Measurements from ENCODE around the gene TXNL4A. TPM values are rescaled to one million over a fixed set of nuclear protein-coding genes. Genes with fewer than 3 reads are reported as not detected.

The TXNL4A gene
- polyA plus RNA-seq, 1 of the 3 experiments (the other 2 are of a cell fraction), result 158 TPM

- WGBS (ENCODE audit: low lambda C conversion rate), result 96% methylated on average over 12 of the region's 12 CpGs
- H3K9ac ChIP-seq, result no peak overlapping the region
- H3K36me3 ChIP-seq (replicated peaks in 1 of 2; ENCODE audit: control insufficient read depth in 1 of 2, insufficient read depth in 2 of 2, low read length in 1 of 2), result peaks cover 19 to 45% of the 10 kb centered on the region in 2 experiments
- peaks cover 21% of the 10 kb centered on the region; the same call in 1 of the 2 replicates for H4K20me1 ChIP-seq (ENCODE audit: insufficient read depth)
- no peak overlapping the region for H3K4me3 ChIP-seq (ENCODE audit: low read depth in 2 of 2, low read length in 1 of 2)
- ChIA-PET CTCF (interaction anchor here (0.9 kb wide), 1 partner anchor 11 kb away, joined by 3 read pairs; no protein-coding TSS in a partner anchor), POLR2A (no interaction called here)
- no peak overlapping the region for H3K4me2 ChIP-seq
- H3K9me3 ChIP-seq, result no peaks in the 10 kb centered on the region
- no peaks in the 10 kb centered on the region for H3K9me2 ChIP-seq
- no peak overlapping the region for H3K27ac ChIP-seq (ENCODE audit: low read depth in 2 of 2, low read length in 1 of 2)
- H3K27me3 ChIP-seq (ENCODE audit: insufficient read depth), result no peaks in the 10 kb centered on the region
- DNase-seq, result no peak
- peaks cover 10% of the 10 kb centered on the region for H3F3A ChIP-seq (replicated peaks; ENCODE audit: insufficient read depth)
- peaks cover 0 to under 1% of the 10 kb centered on the region in 2 experiments; a peak in 1 of 4 replicates for H3K4me1 ChIP-seq (ENCODE audit: control insufficient read depth in 1 of 2, insufficient read depth in 2 of 2, low read depth in 1 of 2, low read length in 1 of 2)
- no peak for TF ChIP-seq JUND (IDR thresholded peaks at IDR 0.05)
- TF ChIP-seq, protein P1, sequence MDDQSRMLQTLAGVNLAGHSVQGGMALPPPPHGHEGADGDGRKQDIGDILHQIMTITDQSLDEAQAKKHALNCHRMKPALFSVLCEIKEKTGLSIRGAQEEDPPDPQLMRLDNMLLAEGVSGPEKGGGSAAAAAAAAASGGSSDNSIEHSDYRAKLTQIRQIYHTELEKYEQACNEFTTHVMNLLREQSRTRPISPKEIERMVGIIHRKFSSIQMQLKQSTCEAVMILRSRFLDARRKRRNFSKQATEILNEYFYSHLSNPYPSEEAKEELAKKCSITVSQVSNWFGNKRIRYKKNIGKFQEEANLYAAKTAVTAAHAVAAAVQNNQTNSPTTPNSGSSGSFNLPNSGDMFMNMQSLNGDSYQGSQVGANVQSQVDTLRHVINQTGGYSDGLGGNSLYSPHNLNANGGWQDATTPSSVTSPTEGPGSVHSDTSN (IDR thresholded peaks at IDR 0.05), result no peak
- TF ChIP-seq YY1 (IDR thresholded peaks at IDR 0.05; ENCODE audit: low read depth), result no peak
- no peak for TF ChIP-seq RAD21 (IDR thresholded peaks at IDR 0.05; ENCODE audit: low read length)
- no peak for TF ChIP-seq FOXJ3 (CRISPR knock-in tag; IDR thresholded peaks at IDR 0.05)
- TF ChIP-seq SIN3A (IDR thresholded peaks at IDR 0.05; ENCODE audit: borderline replicate concordance, low read depth, low read length), result no peak
- no peak for TF ChIP-seq SMC3 (IDR thresholded peaks at IDR 0.05; ENCODE audit: low read depth, low read length)
- no peak for TF ChIP-seq TAF1 (IDR thresholded peaks at IDR 0.05; ENCODE audit: borderline replicate concordance, low read depth, low read length)
- no peak for TF ChIP-seq USF2 (IDR thresholded peaks at IDR 0.05; ENCODE audit: borderline replicate concordance, low read depth, low read length)
- TF ChIP-seq ZBTB33 (IDR thresholded peaks at IDR 0.05; ENCODE audit: borderline replicate concordance, low read depth), result no peak
- no peak for TF ChIP-seq CHD2 (IDR thresholded peaks at IDR 0.05; ENCODE audit: low read length, partially characterized antibody)
- TF ChIP-seq GABPA (IDR thresholded peaks at IDR 0.05; ENCODE audit: low read depth), result no peak
- TF ChIP-seq, protein P2, sequence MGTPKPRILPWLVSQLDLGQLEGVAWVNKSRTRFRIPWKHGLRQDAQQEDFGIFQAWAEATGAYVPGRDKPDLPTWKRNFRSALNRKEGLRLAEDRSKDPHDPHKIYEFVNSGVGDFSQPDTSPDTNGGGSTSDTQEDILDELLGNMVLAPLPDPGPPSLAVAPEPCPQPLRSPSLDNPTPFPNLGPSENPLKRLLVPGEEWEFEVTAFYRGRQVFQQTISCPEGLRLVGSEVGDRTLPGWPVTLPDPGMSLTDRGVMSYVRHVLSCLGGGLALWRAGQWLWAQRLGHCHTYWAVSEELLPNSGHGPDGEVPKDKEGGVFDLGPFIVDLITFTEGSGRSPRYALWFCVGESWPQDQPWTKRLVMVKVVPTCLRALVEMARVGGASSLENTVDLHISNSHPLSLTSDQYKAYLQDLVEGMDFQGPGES (IDR thresholded peaks at IDR 0.05; ENCODE audit: low read depth, low read length), result no peak
- TF ChIP-seq REST (IDR thresholded peaks at IDR 0.05; ENCODE audit: low read depth, low read length), result no peak
- TF ChIP-seq, protein P3, sequence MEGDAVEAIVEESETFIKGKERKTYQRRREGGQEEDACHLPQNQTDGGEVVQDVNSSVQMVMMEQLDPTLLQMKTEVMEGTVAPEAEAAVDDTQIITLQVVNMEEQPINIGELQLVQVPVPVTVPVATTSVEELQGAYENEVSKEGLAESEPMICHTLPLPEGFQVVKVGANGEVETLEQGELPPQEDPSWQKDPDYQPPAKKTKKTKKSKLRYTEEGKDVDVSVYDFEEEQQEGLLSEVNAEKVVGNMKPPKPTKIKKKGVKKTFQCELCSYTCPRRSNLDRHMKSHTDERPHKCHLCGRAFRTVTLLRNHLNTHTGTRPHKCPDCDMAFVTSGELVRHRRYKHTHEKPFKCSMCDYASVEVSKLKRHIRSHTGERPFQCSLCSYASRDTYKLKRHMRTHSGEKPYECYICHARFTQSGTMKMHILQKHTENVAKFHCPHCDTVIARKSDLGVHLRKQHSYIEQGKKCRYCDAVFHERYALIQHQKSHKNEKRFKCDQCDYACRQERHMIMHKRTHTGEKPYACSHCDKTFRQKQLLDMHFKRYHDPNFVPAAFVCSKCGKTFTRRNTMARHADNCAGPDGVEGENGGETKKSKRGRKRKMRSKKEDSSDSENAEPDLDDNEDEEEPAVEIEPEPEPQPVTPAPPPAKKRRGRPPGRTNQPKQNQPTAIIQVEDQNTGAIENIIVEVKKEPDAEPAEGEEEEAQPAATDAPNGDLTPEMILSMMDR (IDR thresholded peaks at IDR 0.05), result no peak
- no peak for TF ChIP-seq RXRA (IDR thresholded peaks at IDR 0.05; ENCODE audit: borderline replicate concordance, low read depth)
- no peak for TF ChIP-seq RFX5 (IDR thresholded peaks at IDR 0.05; ENCODE audit: low read length)
- peaks cover 37% of the 10 kb centered on the region for H3K79me2 ChIP-seq (ENCODE audit: insufficient read depth)
- no peak overlapping the region for H2AFZ ChIP-seq (ENCODE audit: low read depth)
Observed at GRCh38 chr18:79970419-79971133, 17.8 kb downstream of the TXNL4A start.

Data from SK-N-SH (cell line).